GM19351 (cell line): Measurements from ENCODE around the gene VSX2.
A peak's percentile ranks its signal among the peaks of the same experiment; 100 is the strongest.

Experiments used
- ATAC-seq: cut with Tn5 transposase; IDR thresholded peaks from one replicate; pipeline ENCODE4 v1.9.1; 2021; ENCODE audit warnings: mild to moderate bottlenecking, moderate library complexity; ENCODE audit not compliant: unreplicated experiment

Gene VSX2

DNA sequence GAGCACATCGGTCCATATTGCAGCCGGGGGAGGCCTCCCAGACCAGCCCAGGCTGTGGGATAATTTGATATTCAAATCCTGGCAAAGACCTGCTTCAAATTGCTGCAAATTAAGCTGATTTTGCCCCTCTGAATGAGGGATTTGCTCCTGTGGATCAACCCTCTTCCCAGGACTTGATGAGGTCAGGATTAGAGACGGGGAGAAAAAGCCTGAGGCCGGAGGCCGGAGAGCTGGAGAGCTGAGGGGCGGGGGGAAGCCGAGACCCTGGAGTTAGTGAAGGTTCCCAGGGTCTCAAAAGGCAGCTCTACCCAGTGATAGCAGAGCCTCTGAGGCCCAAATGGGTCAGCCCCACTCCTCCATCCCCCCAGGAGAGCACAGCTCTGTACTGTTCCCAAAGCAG, 17.5 kb upstream of the VSX2 start:
- ATAC-seq, result no peak

DNA sequence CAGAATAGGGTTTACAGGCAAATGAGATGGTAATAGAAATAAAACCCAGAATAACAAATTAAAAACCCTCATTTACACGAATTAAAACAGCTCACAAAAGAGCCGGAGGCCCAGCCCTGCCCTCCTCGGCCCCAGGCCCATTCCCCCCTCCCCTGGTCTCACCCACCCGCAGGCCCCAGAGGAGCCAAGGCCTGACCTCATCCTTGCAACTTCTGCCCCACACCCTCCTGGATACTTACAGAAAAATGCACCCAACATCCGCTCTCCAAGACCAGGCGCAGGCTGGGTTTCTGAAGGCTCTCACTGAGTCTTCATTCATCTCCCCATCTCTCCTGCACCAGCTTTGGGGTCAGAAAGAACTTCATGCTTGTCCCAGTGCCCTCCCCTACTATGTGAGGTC, 16.2 kb upstream of the VSX2 start:
- ATAC-seq, result no peak

GRCh38 chr14:74231784-74232183, 7.5 kb upstream of the VSX2 start:
- no peak for ATAC-seq

DNA sequence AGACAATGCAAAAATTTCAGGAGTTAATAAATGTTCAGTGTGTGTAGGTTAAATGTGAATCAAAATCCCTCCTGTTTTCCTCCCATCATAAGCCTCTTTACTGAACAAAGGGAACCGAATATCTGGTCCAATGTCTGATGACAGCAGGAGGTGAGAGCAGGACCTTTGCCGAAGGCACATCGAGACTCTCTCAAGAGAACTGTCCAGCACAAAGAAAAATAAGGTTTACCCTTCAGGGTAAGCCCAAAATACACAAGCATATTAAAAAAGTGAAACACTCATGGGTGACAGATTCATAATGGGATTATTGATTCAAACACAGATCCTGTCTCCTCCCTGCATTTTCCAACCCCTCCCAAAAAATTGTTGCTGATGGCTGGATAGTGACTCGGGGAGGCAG, 4.2 kb upstream of the VSX2 start:
- ATAC-seq, result no peak

GRCh38 chr14:74237441-74237840, 1.8 kb upstream of the VSX2 start:
- ATAC-seq, result no peak

DNA sequence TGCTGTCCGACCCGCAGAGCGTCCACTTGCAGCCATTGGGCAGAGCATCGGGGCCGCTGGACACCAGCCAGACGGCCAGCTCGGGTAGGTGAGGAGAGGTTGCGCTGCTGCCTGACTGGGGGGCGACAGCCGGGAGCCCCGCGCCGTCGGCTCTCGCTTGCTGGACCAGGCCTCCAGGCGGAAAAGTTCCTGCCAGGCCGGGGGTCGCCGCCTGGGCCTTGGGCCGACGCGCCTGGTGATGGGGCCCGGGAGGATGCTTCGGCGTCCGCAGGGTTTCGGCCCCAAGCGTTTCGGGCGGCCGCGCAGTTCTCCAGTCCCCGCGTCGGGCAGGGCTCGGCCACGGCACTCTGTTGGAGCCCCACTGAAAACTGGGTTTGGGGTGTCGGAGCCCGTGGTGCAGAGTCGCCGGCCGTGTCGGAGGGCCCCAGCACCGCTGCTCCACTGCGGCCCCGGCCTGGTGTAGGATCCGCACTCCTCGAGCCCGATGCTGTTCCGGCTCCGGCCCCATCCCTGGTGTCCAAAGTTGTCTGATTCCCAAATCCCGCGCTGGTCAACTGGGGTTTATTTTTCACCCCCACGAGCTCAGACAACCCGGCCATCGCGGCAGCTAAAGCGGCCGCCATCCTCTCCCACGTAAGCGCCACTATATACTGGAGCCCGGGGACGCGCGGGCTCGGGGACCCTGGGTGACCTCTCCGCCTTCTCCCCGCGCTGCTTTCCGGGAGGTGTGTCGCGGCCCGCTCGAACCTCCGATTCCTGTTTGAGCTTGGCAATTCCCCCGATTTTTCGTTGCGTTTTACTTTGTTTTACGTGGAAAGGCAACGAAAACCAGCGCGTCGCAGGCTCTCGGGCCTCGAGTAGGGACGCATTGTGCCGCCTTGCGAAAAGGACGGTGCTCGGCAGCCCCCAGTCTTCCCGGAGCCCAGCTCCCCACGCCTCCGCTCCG, 872 bp downstream of the VSX2 start:
- no peak for ATAC-seq

GRCh38 chr14:74240794-74241651, 1.8 kb downstream of the VSX2 start:
- no peak for ATAC-seq

GRCh38 chr14:74241652-74242017, 2.4 kb downstream of the VSX2 start:
- ATAC-seq, result no peak

DNA sequence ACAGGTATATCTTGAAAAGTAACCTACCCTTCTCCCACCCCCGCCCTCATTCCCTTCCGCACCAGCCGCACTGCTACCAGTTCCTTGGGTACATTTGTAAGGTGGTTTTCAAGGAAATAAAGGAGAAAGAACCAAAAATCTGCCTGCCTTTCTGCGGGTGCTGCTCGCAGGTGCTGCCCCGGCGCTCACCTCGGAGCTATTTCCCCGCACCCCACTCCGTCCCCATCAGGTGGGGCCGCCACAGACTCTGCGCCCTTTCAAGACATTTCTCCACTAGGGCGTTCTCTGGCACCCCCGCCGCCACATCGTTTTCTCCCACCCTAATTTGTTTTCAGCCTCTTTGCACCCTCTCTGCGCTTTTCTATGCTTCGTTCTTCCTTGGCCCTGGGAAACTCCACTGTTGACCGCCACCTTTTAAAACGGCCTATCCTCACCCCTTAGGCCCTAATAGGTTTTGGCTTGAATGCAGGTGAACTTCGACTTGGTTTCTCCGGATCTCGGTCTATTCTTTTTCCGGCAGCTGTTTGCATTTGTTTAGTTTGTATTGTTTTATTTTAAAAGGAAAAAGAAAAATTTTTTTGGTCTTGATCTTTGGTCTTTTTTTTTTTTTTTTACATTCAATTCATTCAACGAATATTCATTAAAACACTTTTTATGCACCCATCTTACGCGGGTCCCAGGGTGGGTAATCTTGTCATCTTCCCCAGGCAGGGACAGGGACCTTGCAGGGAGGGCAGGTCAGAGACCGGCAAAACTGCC, 3.0 kb downstream of the VSX2 start:
- ATAC-seq, result no peak

DNA sequence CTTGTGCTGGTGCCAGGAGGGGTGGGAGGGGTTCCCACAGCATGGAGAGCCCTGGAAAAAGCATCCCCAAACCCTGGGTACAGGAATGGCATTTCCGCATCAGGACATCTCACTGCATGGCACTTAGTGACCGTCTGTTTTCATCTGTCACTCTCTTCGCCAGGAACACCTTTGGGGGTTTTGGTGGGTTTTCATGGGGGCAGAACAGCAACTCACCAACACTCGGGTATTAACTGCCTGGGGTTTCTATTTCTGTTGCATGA, 3.5 kb downstream of the VSX2 start:
- ATAC-seq, result no peak

DNA sequence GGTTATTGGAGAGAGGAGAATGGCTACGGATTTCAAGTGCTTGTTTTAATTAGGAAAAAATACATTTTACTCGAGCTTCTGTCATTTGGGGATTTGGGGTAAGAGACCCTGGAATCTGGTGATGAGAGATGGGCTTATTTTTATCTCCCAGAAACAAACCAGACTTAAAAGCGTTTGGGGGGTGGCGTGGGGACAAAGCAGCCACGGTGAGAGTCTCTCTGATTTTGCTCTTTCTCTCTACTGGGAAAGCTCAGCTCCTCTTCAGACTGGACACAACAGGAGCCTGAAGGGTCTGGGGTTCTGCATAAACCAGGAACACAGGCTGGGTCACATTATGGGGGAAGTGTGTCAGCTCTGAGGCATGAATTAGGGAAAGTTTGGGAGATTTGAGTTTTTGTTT, 3.8 kb downstream of the VSX2 start:
- no peak for ATAC-seq

GRCh38 chr14:74244115-74244514, 4.9 kb downstream of the VSX2 start:
- ATAC-seq, result no peak

DNA sequence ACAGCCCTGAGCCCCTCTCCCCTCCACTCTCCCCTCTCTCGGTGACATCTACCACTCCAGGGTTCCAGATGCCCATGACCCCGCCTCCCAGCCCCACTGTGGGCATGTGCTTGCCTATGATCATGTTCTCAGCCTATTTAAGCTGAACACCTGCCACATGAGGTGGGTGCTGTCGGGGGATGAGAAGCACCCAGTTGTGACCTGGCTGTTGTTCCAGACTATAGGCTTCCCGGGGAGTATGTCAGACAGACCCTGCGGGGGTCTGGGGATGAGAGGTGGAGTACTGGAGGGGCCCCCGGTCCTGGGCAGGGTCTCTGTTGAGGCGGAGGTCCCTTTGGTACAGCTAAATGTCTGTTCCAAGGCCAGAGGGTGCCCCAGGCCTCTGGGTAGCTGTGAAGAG, 6.0 kb downstream of the VSX2 start:
- ATAC-seq, result no peak

DNA sequence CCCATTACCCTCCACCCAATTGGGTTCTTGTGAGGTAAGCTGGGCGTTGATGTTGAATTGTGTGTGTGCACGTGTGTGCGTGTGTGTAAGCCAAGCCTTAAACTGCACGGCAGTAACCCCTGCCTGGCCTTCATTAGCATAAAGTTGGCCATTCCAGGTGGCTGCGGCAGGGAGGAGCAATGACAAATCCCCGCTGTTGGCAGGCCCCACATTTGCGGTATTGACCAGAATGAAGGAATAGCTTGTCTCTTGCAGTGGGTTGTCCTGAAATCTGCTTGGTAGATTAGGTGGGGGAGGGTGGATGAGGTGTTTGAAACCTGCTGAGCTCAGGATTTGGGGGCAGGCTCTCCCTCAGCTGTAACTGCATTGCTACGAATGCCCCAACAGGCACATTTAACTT, 7.3 kb downstream of the VSX2 start:
- ATAC-seq, result no peak

DNA sequence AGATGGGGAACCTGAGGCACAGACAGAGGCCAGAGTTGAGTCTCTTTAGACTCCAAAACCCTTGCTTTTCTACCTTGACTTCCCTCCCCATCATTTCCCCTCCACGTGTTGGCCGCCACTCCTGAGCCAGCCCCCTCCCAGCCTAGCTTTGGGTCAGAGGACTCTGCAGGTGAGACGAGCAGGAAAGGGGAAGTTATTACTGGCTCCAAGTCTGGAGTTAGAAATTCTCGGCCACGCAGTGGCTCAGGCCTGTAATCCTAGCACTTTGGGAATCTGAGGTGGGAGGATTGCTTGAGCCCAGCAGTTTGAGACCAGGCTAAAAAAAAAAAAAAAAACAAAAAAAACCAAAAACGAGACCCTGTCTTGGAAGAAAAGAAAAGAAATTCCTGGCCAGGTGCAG, 8.8 kb downstream of the VSX2 start:
- ATAC-seq, result no peak

DNA sequence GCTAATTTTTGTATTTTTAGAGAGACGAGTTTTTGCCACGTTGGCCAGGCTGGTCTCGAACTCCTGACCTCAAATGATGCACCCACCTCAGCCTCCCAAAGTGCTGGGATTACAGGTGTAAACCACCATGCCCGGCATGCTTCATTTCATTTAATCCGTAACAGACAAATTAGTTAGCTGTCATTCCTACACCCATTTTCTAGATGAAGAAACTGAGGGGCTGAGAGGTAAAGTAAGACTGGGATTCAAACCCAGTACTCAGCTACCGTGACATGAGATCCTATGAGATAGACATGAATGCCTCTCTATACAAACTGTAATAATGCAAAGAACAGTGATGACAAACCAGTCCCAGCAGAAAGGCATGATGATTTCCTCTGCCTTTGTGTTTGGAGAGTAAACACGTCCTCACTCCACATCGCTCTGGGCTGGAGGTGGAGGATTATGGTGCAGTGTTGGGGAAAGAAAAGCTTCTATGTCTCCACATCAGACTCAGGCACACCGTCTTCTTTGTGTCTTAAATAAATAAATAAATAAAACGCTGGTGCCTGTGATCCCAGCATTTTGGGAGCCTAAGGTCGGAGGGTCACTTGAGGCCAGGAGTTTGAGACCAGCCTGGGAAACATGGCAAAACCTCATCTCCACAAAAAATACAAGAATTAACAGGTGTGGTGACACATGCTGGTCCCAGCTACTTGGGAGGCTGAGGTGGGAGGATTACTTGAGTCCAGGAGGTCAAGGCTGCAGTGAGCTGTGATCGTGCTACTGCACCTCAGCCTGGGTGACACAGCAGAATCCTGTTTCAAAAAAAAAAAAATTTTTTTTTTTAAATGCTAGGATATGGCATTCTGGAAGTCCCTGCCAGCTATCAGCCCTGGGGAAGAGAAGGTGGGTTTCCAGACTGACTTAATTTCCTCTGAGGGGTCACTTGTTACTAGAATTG, 10.5 kb downstream of the VSX2 start:
- ATAC-seq, result no peak

- no peak for ATAC-seq
Measured at GRCh38 chr14:74255281-74255680, 16.0 kb downstream of the VSX2 start.

DNA sequence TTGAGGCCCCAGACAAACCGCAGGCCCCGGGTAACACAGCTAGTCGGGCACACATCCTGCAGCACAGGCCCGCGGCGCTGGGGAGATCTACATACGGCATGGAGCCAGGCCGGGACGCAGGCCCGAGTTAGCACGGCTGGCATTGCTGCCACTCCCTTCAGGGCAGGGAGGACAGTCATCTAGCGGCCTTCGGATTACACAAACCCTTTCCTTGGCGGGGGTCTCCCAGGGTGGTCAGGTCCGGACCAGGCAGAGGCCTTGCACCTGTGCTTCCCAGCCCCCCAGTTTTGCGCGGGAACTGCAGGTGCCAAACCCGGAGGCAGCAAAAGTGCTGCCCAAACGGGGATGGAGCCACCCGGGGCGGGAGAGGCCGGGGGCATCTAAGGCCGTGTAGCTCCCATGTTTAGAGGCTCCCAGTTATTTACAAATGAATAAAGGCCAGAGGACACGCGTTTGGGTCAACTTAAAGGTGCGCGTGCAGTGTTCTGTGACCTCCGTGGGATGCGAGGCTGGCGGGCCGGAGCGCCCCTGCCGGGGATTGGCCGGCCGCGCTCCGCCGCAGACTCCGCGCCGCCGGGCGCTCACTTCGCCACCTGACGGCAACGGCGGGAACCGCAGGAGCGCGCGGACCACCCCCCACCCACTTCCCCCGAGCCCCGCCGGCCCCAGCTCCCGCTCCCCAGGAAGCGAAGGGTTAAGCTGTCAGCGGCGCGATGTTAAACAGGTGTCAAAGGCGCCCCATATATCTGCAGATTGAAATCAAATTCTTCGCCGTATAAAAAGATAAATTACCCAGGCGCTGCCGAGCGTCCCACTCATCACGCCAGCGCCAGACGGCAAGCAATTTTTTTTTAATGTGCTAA, 18.1 kb downstream of the VSX2 start:
- peak; percentile 59 for ATAC-seq

DNA sequence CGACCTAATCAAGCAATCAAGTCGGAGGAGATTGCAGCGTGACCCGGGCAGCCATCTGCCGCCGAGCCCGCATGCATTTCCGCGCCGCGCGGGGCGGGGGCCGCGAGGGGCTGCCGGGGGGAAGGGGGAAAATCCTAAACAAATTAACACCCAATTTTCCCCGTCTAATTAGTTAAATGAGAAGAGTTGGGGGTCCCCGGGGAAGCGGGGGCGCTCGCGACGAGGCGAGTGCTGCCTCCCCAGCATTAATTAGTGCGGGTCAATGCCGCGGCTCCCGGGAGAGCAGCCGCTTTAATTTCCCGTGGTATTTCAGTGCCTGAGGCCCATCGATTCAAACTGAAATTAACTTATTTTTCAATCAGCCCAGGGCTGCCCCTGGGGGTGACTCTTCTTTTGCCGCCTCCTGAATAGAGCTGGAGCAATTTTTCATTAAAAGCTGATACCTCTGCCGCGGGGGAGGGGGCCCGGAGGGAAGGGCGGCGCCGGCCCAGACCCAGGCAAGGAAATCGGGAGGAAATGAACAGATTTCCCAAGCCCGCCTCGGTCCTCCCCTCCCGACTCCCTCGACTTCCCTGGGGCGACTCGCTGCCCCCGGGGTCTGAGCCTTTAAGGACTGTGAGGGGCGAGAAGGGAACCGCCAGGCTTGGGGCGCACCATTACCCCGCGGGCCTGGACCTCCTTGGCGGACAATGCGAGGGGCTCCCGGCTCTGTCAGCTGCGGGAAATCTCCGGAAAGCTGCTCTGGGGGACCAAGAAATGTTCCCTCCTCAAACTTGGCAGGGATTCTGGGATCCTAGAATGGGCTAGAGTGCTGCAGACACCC, 18.9 kb downstream of the VSX2 start:
- no peak for ATAC-seq
